K562 (cell line): ENCODE measurements around the gene ZNRF3.

Experiments used
- CTCF ChIP-seq, 3 experiments: IDR thresholded peaks in 2 of 3; conservative IDR thresholded peaks in 1 of 3; 2 replicates each; pipeline ENCODE4 v1.5.1; 2011 to 2012; ENCODE audit warnings: low read length in 3 of 3, mild to moderate bottlenecking in 3 of 3, control low read depth in 2 of 3, improper control_type of control experiment in 1 of 3, inconsistent platforms in 1 of 3, low read depth in 1 of 3, mixed read lengths in 1 of 3, moderate library complexity in 1 of 3; ENCODE audit not compliant: insufficient read depth in 2 of 3
- KDM4B ChIP-seq, 2 experiments: fragments of 450-650 bp in 1 of 2; sonication (generic) in 1 of 2; IDR thresholded peaks; 2 replicates each; pipeline ENCODE4 v1.6.1; 2016 to 2017; ENCODE audit warnings: borderline replicate concordance in 2 of 2, antibody characterized with exemption in 1 of 2, low read depth in 1 of 2, mild to moderate bottlenecking in 1 of 2

GRCh38 chr22:28934026-28934425 lies 50.7 kb downstream of the ZNRF3 start:
- TF ChIP-seq CTCF (IDR thresholded peaks at IDR 0.05 in 2 of 3, conservative IDR thresholded peaks at IDR 0.05 in 1 of 3; ENCODE audit: insufficient read depth in 2 of 3, low read depth in 1 of 3, low read length in 3 of 3) (no peak), KDM4B (IDR thresholded peaks at IDR 0.05; ENCODE audit: borderline replicate concordance in 2 of 2, low read depth in 1 of 2) (no peak)
